ENCODE results near the gene NELL2.
"Not testable (repeated sequence)": the region's sequence is repeated elsewhere in the genome, so short reads cannot be mapped to it uniquely, and the experiment has no call there.

Gene NELL2

DNA sequence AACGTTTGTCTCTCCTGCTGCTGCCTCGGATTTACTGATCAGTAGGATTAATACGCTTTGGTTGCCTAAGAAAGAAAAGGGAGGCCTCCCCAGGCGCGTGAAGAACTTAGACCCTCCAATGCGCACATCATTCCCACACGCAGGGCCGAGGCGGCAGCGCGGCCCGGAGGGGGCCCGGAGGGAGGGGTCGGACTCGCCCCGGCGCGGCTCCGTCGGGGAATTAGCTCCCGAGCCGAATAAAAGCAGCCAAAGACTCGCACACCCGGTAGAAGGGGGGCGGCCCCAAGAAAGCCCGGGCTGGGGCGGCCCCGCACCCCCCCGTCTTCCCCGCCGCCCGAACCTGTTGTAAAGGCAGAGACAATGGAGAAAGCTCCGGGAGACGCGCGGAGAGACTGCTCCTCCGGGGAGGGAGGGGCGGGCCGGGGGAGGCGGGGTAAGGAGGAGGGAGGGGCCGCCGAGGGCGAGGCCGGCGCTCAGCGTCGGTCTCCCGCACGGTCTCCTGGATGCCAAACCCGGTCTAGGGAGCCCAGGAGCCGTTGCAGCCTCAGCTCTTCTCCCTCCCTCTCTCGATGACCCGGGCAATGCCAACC is at the start of gene NELL2:
TSS of gene NELL2 (minus strand) at position 362 of the 590 bp plus-strand sequence. CDS start 446 bp downstream, outside the sequence.
- DNase-seq (ENCODE audit: low spot score), result peak; percentile 69

DNA sequence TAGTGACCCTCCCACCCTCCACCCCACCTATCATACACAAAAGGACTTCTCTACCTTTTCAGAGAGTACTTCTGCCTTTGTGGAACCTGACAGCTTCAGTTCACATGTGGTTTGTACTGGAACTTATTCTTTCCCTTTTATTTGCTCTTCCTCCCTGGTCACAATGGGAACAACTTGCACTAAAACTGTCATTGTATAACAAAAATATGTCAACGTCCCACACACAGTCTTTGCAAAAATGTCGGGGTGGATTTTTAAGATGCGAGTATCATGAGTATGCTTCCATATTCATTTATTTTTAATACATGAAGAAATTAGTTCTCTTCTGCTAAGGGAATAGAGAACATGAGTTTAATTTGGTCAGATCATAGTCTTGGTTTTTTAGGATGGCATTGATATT is 45.6 kb upstream of the NELL2 start:
- no peak for DNase-seq (ENCODE audit: low spot score)

DNA sequence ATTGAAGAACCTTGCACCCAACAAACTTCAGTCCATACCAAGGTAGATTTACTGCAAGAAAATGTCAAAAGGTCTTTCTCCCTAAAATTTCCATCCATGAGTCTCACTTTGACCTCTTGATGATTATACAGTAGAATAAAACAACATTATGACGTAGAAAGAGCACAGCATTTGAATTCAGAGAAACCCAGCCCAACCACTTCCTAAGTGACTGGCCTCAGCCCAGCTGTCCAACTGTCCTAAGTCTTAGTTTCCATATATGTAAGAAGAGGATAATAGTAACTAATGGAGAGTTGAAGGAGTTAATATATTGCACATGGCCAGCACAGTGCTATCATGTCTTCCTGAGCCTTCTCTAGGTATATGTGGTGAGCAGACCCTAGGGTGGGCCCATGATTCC is 41.0 kb upstream of the NELL2 start:
- no peak for DNase-seq (ENCODE audit: low spot score)

DNA sequence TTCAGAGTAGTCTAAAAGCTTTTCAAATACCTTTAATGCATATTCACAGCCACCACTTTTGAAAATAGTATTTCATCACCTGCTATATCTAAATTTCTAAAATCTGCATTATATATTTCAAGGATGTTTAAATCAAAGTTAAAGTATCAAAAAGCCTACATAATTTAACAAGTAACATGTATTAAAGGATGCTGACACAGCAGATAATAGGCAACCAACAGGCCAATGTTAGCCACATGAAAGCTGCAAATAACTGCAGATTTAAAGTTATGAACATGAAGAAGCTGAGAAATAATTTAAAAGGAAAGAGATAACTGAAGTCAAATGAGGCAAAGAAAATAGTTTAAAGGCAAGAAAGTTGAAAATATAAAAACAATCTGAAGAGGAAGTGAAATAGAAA is 39.8 kb upstream of the NELL2 start:
- no peak for DNase-seq (ENCODE audit: low spot score)

DNA sequence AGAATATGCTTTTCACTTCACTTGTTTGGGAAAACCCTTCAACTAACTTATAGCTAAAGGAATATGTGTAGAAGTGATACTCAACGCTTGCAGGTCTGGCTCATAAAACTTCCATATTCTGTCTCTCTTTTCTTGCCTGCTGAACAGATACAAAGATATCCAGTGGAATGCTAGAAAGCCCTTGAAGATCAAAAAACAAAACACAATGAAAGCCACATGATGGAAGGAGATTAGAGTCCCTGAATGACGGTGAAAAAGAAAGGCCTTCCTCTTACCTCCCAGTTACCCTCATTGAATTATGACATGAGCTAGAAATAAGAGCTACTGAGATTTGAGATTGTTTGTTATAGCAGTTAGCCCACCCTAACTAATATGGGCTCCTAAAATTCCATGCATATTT is 28.2 kb upstream of the NELL2 start:
- no peak for DNase-seq (ENCODE audit: low spot score)

DNA sequence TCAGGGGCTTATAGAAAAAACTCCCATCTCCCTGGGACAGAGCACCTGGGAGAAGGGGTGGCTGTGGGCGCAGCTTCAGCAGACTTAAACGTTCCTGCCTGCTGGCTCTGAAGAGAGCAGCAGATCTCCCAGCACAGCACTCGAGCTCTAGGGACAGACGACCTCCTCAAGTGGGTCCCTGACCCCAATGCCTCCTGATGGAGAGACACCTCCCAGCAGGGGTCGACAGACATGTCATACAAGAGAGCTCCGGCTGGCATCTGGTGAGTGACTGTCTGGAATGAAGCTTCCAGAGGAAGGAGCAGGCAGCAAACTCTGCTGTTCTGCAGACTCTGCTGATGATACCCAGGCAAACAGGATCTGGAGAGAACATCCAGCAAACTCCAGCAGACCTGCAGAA is 22.0 kb upstream of the NELL2 start:
- not testable (repeated sequence) for DNase-seq (ENCODE audit: low spot score)

DNA sequence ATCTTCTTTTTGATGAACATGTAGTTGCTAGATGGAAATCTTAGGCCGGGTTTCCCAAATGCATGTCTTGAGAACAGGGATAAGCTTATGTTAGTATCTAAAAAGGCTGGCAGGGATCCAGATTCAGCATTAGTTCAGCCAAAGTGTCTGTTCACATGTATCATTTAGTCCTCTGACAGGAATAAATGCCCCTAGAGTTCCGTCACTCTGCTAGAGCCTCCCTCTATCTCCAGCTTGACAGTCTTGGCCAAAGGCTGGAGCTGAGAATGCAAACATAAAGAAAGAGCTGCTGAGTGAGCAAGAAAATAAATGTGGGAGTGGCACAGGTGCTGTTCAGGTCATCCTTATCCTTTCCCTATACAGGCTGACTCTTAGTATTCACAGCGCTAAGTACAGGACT is 13.8 kb upstream of the NELL2 start:
- DNase-seq (ENCODE audit: low spot score), result no peak

DNA sequence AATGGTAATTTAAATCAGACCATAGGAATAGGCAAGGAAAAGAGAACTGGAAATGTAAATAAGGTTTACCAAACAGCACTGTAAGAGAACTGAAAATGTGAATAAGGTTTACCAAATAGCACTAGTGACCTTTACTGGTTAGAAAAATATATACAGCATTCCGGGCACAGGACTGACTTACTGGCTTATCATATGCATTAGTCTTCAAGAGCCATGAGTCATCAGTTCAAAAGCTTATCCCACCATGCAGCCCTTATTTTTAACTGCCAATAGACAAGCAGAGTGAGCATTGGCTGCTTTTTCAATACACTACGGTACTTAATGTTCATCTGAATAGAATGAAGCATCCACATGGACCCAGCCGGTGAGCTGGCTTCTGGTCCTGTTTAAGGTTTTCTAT is 13.0 kb upstream of the NELL2 start:
- DNase-seq (ENCODE audit: low spot score), result no peak

DNA sequence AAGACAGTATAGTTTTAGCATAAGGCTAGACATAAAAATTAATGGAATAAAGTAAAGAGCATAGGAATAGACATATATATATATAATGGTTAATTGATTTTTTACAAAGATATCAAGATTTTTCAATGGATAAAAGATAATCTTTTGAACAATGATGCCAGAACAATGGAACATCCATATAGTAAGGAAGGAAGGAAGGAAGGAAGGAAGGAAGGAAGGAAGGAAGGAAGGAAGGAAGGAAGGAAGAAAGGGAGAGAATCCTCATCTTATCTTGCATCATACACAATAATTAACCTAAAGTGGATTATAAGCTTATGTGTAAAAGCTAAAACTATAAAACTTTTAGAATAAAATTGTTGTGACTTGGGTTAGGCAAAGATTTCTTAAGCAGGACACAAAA is 9.8 kb upstream of the NELL2 start:
- no peak for DNase-seq (ENCODE audit: low spot score)

DNA sequence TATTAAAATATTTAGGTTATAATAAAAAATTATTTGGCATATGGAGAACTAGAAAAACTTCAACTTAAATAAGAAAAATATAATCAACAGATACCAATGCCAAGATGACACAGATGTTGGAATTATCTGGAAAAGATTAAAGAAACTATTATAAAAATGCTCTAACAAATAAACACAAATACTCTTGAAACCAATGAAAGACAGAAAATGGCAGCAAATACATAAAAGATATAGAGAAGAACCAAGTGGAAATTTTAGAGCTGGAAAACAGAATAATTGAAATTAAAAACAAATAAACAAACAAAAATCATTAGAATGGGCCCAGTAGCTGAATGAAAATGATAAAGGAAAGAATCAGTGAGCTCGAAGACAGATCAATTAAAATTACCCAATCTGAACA is 5.1 kb upstream of the NELL2 start:
- no peak for DNase-seq (ENCODE audit: low spot score)

DNA sequence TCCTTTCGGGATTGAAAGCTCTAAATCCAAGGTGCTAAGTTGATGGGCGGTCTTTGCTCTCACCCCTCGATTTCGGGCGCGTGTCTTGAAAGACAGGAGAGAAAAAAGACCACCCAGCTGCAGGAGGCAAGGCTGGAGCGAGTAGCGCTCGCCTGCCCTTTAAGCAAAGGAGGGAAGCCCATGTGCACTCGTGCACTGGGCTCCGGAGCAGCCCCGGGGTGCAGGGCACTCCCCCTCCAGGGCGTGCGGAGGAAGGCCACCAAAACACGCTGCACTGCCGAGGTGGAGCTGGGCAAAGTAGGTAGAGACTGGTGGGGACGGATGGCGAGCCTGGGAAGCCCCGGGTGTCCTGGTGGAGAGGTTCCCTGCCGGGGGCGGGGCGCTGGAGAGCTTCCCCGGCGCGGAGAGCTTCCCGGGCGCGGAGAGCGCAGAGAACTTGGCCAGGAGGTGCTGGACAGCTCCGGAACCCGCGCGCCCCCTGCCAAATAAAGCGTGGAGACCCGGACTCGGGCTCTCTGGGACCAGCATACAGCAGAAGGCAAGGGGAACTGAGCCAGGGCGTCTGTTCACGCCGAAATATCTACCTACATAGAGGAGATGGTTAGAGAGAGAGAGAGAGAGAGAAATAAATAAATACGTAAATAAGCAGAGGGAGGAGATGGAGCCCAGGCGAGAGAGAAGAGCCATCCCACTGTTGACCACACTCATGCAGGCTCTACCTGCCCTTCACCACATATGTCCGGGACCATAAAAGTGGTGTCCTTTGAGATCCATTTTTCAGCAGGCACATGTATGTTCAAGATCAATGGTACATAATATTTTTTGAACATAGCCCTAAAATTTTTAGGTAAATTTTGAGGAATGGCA is 662 bp upstream of the NELL2 start:
- peak; percentile 74 for DNase-seq (ENCODE audit: low spot score)

DNA sequence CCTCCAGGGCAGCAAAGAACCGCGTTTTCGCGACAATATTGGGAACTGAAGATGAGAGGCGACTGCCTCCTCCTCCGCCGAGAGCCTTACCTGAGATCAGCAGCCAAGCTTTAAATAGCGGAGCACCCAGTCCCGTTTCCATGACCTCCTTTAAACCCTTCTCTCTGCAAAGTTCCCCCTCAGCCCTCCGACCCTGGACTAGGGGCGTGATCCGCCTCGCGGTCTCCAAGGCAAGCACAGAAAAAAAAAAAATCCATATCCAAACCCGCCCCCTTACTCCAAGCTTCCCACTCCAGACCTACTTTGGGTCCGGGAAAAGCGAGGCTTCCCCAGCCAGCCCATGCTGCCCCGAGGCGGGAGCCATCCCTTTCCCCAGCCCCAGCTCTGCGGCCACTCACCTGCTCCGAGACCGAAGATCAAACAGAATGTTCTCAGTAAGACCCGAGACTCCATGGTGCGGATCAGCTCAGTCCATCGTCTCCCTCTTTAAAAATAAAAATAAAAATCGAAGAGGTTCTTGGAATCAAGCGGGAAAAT is 630 bp downstream of the NELL2 start:
- DNase-seq (ENCODE audit: low spot score), result peak; percentile 62

DNA sequence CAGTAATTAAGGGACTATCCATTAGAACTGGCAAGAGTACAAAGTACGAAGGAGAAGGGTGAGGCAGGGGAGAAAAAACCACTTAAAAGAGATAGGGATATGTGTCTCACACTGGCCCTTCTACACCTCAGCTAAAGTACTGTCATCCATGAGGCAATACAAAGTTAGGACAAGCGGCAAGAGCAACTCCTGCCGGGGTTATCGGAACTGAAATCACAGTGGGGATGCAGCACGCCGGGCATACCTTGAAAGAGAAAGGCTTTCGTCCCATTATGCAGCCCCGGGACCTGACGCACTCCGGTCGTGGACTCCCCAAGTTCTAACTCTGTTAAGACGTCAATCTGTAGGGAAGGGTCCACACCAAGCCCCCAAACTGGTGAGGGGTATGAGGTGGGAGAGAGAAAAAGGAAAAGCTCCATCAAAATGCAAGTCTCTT is 1.1 kb downstream of the NELL2 start:
- no peak for DNase-seq (ENCODE audit: low spot score)

DNA sequence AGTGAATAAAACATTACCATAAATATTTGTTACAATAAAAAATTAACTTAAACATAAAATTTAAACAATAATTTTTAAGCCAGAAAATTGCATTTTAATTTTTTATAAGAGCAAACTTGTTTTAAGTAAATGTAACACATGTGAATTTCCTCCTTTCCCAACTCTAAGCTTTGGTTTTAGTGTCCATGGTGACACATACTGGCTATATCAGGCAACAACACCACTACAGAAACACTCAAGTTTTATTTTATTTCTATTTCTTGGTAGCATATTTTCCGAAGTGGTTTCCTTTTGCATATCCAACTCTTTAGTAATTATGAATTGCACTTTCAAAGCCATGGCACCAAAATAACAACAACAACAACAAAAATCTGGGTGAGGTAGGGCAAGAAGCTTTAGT is 2.2 kb downstream of the NELL2 start:
- DNase-seq (ENCODE audit: low spot score), result no peak

DNA sequence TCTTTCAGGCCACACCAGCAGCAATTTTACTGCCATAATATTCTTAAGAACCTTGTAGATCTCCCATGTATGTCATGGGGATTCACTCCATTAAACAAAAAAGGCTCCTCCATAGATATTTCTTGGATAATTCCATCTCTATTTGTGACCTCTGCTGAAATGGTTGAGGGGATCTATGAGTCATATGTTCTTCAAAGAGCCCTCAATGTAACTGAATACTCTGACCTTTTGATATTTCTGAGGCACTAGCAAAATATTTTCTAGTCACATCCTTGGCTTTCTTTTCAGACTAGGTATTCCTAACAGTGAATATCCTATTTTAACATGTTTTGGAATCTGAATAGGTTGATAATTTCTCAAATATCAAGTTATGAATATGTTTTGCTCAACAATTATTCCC is 6.6 kb downstream of the NELL2 start:
- DNase-seq (ENCODE audit: low spot score), result no peak

DNA sequence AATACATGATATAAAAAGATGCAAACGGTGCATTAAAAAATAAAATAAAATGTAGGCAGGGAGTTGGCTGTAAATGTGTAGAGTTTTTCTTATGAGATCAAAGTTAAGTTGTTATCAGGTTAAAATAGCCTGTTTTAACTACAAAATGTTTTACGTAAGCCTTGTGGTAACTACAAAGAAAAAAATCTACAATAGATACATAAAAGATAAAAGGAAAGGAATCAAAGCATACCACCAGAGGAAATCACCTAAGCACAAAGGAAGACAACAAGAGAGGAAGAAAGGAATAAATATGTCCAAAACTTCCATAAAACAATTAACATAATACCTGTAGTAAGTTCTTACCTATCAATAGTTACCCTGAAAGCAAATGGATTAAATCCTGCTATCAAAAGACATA is 12.2 kb downstream of the NELL2 start:
- no peak for DNase-seq (ENCODE audit: low spot score)

DNA sequence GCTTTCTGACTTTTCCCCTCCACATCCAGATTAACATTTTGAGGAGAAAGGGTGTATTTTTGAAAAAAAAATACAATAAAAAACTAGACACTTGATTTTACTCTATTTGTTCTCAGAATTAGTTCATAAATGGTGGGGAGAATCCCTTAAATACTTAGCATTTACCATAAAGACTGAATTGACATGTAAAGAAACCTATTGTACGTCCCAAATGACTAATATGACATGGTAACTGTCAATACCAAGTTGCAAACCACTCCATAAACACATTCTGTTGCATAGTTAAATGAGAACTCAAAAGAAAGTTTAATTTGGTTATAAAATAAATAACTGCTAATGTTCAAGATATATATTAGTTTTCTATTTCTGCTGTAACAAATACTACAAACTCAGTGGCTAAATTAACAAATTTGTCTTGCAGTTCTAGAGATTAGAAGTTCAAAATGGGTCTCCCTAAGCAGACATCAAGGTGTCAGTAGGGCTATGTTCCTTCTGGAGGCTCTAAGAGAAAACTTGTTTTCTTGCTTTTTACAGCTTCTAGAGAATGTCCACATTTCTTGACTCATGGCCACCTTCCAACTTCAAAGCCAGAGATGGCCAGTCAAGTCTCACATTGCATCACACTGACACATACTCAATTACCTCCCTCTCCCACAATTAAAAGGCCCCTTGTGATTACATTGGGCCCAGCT is 16.0 kb downstream of the NELL2 start:
- no peak for DNase-seq (ENCODE audit: low spot score)

DNA sequence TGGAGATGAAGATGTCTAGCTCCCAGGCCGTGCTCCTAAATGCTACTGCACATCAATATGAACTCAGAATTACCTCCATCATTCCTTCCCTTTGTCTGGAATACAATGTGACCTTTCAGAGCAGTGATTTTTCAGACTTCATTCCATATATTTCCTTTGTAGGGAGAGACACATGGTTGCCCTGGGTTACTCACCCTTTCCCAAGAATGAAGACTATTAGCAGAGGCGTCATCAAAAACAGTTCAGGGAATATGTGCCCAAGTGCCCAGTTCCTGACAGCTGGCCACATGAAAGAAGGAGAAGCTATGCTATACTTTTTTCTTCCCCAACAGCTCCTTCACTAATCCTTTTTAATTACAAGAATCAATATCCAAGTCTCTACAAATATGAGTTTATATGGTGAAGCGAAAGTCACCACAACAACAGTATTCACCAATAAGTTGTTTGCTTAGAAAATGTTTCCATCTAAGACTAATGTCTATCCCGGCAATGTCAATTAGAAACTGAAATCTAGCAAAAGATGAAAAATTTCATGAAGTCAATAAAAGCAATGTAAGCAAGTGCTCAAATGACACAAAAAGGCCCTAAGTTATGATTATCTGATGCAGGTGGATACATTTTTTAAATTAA is 17.8 kb downstream of the NELL2 start:
- DNase-seq (ENCODE audit: low spot score), result no peak

DNA sequence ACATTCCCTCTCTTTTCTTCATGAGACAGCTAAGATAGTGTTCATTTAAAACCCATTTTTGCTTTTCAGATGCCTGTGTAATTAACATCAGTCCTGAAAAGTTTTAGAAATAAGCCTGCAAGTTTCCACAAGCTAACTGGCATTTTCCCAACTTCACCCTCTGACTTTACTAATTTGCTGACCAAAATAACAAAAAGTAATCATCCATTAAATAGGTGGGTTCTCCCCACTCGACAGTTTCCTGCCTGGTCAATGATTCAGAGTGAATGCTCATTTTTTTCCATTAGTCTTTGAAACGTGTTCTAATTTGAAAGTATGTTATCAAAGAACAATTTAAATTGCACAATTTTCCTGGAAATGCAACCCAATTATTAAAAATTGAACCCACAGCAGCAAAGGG is 23.6 kb downstream of the NELL2 start:
- no peak for DNase-seq (ENCODE audit: low spot score)

DNA sequence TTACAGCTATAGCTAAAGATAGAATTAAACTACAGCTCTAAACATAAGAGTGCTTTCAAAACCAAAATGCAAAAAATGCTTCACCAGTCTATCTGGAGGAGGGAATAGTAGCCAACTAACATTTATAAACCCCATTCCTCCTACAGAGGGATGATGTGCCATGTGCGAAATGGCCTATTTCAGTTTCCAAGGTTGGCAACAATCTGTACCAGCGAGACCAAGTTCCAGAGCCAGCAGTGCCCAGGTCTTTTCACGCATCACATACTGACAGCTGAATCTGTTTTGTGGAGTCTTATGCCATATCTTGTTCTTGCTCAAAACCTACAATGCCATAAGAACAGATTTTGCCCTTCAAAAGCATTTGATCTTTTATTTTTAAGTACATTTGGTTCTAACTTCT is 24.5 kb downstream of the NELL2 start:
- DNase-seq (ENCODE audit: low spot score), result no peak

DNA sequence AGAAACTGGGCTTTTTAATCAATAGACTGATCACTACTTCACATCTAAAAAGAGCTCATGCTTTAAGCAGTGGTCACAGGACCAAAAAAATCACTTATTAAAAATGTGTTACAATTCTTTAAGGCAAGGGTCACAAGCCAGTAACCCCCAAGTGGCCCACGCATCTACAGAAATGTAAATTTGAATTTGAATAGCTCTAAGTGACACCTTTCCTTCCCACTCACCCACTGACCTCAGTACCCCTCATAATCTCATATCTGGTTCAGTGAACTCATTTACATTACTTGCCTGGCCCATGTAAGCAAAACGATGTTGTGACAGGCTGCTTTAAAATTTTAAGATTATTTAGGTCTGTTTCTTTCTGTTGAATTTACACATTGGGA is 27.4 kb downstream of the NELL2 start:
- DNase-seq (ENCODE audit: low spot score), result no peak
